Hepatic stellate cell (primary cell): ENCODE results near the gene DNAJB1.
A peak's percentile ranks its signal among the peaks of the same experiment; 100 is the strongest.

Experiments
- DNase-seq: peaks from one replicate; pipeline ENCODE4 v3.0.0; 2011; ENCODE audit warnings: low spot score

The DNAJB1 gene

DNA sequence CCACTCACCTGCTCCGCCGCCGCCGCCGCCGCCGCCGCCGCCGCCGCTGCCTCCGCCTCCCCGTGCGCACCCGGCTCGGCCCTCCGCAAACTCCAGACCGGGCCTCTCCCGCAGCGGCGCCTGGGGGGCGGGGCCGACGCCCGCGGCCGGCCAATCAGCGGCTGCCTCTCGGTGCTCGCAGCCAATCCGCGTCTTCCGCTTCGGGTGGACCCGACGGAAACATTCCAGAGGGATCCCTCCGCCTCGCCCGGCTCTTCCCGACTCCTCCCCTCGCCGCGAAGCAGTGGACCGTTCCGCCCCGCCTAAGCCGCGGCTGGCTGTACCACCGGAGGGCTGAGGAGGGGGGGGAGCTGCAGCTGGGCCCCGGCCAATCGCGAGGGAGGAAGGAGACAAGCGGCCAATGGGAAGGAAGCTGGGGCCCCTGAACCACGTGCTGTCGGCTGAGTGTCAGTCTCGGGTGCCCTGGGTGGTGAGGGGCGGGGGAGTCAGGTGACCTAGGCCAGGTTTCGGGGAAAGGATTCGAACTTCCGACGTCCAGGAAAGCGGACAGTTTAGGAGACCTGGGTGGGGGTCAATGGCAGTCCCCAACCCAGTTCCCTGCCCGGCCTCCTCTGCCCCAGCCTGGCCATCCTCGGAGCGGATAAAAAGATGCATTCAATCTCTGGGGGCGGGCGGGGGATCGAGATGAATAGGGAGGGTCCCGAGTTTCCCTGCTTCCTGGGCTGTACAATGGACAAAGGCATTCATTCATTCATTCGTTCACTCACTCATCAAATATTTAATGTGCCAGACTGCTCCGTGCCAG, 22.0 kb downstream of the DNAJB1 start, which contains the start of gene GIPC1:
GIPC1 (minus strand) TSS at position 99 of the 805 bp plus-strand sequence. CDS start 13,151 bp downstream, outside the sequence.
- DNase-seq: peak; percentile 100

DNA sequence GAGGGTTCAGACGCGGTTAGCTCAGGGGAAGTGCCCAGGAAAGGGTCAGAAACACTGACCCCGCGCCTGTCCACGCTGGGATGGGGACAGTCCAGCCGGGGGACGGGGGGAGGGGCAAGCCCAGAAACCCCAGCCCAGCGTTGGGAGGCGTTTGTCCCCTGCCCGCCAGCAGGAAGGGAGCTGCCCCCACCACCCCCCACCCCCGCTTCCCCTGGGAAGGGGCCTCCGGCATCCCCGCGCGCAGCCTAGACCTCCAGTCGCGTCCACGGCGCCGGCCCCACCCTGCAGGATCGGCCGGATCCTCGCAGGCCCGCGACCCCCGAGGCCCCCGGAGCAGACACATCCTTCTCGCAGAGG, 22.5 kb downstream of the DNAJB1 start:
- no peak for DNase-seq

DNA sequence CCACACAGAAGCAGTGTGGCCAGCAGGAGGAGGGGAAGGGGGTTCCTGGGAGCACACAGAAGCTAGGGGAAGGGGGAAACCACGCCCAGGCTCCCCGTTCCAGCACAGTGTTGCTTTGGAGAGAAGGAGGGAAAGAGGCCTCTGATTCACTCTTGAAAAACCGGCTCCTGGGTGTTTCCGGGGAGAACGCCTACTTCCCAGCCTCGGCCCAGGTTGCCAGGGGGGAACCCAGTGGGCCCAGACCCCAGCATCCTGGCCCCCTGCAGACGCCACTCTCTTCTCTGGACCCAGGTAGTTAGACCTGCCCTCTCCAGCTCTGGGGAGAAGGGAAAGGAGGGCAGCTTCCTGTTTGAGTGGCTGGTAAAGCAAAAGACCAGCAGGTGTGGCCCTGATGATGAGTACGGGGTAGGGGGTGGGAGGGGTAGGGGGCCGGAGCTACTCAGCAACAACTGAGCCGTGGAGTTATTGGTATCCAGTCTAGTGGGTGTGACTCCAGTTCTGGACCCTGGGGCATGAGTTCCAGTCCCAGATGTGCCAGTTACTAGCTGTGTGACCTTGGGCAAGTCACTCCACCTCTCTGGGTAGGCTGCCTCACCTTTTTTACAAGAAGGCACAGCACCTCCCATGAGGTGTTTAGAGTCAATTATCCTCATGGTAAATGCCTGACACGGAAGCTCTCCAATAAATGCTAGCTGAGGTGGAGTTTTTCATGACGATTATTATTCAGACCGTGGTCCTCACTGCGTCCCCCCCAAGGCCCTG, 23.1 kb downstream of the DNAJB1 start:
- no peak for DNase-seq

DNA sequence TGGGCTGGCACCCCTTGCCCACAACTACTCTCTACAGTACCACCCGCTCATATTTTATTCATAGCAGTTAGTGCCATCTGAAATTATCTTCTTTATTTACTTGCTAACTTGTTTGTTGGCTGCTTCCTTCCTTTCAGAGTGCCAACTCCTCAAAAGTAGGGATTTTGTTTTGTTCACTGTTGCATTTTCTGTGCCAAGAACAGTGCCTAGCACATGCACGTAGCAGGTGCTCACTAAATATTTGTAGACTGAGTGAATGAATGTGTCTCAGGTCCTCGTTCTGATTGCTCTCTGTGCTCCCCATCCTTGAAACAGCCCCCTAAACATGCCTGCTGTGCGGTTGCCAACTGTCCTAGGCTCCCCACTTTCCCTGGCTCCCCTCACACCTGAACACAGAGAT, 23.8 kb downstream of the DNAJB1 start:
- no peak for DNase-seq

DNA sequence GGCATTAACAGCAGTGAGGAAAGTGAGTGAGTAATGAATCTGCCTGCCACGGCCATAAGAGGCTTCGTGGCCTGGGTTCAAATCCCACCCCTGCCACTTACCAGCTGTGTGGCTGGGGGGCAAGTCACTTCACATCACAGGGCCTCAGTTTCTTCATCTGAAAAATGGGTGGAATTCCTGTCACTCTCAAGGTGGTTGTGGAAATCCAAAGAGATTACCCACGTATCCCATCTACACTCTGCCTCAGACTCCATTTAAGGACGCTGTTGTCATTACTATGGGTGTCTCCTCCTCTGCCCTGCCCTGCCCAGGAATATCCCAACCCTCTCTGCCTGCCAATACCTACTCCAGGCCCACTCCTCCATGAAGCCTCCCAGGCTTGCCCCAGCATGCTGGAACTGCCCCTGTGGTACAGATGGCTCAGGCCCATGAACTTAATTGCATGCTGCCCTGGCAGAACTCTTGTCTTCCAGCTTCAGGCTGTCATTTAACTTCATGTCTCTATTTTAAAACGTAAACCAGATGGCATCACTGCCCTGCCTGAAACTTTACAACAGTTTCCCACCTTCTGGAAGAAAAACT, 25.4 kb downstream of the DNAJB1 start:
- no peak for DNase-seq

DNA sequence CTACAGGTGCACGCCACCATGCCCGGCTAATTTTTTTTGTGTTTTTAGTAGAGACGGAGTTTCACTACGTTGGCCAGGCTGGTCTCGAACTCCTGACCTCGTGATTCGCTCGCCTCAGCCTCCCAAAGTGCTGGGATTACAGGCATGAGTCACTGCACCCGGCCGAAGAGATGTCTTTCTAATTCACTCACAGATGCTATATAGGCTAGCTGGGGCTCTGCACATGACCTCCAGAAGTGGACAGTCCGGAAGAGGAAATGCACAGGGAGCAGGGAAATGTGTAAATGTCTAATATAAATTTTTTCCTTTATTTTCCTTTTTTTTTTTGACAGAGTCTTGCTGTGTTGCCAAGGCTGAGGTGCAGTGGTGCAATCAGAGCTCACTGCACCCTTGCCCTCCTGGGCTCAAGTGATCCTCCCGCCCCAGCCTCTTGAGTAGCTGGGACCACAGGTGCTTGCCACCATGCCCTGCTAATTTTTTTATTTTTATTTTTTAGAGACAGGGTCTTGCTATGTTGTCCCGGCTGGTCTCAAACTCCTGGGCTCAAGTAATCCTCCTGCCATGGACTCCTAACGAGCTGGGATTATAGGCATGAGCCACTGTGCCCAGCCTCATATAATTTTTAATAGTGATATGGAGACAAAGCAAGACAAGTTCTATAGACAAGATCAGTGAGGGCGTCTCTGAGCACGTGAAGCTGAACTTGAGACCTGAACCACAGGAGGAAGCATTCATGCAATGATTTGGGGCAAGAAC, 30.6 kb downstream of the DNAJB1 start:
- no peak for DNase-seq

DNA sequence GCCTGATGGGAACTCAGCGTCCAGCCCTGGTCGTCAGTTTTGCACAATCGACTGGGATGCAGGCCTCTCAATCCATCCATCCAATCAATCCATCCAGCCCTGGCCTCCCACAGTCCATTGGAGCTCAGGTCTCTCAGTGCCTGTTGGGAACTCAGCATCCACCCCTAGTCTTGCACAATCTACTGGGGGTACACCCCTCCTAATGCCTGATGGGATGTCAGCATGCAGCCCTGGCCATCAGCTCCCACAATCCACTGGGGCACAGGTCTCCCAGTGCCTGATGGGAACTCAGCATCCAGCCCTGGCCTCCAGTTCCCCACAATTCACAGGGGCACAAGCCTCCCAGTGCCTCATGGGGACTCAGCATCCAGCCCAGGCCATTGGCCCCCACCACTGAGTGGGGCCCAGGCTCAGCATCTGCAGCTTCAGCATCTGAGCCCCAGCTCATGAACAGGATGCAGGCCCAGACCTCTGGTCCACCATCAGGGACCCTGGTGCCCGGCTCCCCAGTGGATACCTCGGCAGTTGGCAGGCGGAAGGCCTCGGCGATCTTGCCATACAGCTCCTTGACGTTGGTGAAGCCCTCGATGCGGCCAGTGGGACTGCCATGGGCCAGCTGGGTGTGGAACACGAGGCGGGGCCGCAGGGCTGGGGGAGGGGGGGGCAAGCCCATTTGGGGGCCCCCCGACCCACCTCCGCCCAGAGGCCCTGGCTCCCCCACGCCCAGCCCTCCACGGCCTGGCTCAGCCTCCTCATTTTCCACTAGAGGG, 35.8 kb downstream of the DNAJB1 start:
- DNase-seq: no peak

DNA sequence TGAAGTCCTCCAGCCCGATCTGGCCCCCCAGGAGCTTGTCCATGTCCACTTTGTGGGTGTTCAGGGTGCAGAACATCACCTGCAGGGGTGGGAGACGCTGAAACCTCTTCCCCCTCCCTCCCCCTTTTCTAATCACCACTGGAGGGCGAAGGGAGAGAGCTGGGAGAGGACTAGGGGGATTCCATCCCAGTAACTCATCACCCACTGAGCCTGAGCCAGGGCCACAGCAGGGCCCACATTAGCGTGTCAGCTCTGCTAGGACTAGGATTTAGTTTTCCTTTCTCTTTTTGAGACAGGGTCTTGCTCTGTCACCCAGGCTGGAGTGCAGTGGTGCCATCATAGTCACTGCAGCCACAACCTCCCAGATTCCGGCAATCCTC, 37.5 kb downstream of the DNAJB1 start:
- no peak for DNase-seq

DNA sequence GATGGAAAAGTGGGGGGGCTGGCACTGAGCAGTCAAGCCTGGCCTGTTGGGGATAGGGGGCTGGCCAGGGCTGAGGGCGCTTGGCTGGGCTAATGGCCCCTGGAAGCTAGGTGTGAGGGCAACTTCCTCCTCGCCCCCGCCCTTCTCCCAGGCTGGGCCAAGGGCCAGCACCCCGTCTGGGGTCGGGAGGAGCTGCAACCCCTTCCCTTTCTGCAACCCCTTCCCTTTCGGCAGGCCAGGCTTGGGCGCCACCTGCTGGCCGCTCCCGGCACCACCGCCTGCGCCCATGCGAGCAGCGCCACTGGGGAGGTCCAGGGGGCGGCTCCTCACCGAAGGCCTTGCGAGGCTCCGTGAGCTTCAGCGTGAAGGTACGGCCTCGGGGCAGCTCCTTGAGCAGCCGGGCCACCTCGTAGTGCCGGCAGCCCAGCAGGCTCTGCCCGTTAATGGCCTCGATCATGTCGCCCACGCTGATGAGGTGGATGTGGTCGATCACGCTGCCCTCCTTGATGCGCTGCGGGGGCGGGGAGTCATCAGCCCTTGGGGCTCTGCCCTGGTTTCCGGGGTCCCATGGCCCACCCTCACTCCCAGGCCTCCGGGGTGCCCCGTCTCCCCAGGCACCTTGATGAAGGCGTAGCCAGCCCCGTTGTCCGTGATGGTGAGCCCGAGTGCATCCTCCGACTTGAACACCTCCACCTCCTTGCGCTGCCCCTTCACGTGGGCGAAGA, 38.1 kb downstream of the DNAJB1 start:
- peak; percentile 64 for DNase-seq

DNA sequence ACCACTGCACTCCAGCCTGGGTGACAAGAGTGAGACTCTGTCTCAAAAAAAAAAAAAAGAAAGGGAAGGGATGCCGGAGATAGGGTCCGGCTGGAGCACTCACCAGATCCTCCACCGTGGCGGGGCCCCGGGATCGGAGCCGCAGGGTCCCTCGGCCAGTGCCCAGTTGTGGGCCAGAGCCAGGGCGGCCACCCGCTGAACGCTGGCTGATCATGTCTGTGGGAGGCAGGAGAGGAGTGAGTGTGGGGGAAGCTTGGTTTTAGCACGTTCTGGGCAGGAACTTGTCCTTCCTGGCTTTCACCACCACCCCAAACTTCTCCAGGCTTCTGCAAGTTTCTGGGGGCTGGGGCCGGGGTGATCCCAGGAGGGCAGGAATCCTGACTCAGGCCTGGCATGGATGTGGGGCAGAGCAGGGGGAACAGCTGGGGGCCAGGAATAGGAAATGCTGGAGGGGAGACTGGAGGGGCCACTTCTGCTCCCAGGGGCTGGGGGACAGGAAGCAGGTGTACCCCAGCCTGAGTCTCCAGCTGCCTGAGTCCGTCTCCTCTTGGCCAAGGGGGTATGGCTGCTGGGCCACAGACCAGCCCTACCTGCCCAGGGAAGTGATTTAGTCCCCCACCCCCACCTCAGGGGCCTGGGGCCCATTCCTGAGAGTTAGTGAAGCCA, 38.8 kb downstream of the DNAJB1 start:
- DNase-seq: no peak

DNA sequence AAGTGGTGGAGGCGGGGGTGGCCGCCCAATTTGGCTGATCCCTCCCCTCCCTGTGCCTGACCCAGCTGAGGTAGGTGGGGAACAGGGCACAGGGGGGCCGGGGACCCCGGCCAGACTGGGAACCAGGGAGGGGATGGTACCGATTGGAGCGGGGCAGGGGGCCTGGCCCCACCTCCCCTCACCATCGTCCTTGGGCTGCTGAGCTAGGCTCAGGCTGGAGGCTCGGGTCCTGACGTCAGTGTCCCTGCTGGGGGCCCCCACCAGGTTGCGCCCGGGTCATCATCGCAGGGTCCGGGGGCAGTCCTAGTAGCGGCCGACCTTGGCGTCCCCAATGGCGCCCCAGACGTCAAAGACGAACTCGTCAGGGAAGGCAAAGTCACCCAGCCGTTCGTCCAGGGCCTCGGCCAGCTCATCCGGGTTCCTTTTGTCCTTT, 40.1 kb downstream of the DNAJB1 start:
- peak; percentile 12 for DNase-seq

DNA sequence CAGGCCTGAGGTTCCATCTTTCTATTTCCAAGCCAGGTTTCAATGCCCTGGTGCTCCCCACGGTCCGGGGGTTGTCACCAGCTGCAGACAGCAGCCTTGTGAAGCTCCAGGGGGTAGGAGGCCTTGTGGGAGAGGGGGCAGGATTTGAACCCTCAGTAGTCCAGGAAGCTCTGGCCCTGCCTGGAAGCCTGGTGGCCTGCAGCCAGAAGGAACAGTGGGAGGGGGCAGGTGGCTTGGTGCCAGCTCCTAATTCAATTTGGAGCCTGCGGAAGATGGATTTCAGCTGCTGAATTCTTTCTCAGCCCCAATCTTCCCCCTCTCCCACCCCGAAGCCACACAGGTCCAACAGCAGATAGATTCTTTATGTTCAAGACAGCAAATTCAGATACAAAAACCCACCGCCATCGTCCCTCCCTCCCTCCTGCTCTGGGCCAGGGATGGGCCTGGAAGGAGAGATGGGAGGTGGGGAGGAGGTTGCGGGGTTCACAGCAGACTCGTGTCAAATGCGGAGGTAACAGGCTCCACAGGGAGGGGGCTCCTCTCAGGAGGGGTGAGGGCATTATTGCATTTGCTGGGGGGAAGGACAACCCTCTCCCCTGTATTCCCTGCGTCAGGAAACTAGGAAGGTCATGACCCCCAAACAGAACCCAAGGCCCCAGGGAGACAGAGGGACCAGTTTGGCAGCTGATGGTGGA, 40.6 kb downstream of the DNAJB1 start:
- DNase-seq: peak; percentile 21

DNA sequence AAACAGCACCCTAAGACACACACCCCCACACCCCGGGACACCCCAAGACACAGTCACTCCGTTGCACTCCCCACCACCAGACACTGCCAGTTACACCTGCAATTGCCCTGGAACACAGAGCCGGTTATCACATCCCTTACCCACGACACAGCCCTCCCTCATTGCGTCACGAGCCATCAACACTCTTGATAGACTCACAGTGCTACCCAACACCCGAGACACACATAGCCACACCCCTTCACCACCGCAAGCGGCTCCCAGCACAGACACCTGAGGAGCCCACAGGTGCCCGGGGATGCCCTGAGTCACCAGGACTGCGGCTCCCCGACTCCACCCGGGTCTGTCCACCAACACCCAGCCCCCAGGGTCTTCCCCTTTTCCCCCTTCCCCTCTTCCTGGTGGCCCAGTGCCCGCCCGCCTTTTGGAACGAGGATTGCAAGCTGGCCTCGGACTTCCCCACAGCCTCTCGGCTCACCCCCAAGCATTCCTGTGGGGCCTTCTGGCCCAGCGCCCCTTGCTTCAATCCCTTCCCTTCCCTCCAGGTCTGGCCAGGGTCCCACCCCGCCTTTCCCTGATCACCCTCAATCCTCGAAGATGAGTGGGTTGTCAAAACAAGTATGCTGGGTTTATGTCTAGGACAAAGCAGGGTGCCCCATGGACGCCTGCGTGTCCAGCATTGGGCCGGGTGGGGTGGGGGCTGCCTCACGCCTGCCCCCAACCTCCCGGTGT, 41.4 kb downstream of the DNAJB1 start:
- peak; percentile 55 for DNase-seq

DNA sequence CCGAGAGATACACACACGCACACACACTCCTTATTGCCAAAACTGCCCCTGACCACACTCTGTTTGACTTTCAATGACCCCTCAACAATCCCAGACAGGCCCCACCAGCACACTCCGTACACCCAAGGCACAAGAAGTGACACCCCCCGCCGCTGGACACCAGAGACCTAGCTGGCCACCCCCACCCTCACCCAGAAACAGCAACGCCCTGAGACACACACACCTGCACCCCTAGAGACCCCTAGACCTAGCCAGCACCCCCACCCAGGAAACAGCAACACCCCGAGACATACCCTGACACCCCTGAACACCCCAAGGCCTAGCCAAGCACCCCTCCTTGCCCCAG, 41.9 kb downstream of the DNAJB1 start:
- no peak for DNase-seq

DNA sequence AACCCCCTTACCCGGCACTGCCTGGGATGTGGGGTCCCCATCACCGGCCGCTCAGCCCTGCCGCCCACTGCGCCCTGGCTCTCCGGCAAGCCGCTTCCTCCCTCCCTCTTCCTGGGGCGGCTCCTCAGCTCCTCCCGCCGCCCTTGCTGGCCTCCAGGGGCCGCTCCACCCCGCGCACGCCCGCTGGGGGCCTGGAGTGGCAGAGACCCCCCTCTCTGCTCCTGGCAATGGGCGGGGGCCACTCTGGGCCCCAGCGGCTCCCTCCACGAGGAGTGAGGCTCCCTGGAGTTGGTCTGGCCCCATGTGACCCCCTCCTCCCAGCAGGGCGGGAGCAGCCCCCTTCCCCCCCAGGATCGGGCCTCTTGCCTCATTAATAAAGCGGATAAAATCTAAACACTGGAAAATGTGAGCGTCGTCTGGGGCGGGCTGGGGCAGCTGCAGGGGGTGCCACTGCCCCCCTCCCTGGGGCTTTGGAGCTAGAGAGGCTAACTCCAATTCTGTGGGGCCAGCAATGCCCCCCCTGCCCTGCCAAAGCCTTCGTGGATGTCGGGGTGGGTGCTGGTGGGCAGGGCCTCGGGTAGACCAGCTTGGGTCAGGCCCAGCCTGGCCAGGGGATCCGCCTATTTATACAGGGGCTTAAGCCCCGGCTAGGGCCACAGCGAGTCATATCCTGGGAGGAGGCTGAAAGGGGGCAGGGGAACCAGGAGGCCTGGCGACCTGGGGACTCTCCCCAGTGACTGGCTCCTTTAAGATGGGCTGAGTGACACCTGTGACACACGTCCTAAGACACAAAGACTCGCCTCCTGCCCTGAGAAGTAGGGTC, 42.7 kb downstream of the DNAJB1 start, which contains the start of gene PTGER1:
PTGER1 (minus strand) TSS at position 104 of the 823 bp plus-strand sequence. CDS start 1,034 bp downstream, outside the sequence.
- peak; percentile 76 for DNase-seq

DNA sequence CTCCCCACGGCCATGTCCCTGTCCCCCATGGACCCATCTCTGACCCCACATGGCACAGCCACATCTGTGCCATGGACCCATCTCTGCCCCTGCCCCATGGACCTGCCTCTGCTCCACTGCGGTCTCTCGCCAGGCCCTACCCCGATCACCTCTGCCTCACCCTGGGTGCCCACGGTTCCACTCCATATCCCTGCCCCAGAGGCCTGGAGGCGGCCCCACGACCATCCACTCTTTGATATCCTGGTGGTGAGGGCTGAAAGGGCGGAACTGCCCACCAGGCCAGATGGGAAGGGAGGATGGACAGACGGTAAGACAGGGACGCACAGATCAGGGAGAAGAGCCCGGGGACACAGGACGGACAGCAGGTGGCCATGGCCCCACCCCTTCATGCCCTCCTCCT, 43.4 kb downstream of the DNAJB1 start:
- peak; percentile 34 for DNase-seq

DNA sequence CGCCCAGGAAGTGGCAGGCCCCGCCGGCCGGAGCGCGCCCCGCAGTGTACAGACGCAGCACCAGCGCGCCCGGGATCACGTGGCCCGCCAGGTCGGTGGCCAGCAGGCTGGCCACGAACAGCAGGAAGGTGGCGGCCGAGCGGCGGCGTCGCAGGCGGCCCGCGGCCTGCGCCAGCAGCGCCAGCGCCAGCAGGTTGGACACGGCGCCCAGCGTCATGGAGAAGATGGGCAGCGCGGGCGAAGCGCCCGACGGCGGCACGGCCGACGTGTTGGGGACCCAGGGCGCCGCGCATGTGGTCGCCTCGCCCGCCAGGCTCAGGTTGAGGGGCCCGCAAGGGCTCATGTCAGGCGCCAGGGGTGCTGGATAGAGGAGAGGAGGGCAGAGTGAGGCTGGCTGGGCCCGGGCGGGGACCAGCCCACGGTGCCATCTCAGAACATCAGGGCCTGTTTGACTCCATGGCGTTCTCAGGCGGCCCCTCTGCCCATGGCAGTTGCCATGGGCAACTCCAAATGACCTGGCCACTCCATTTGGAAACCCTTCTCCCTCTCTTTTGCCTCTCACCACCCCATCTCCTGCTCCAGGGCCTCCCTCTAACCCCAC, 44.1 kb downstream of the DNAJB1 start:
- DNase-seq: peak; percentile 16
